GM18907 (cell line): ENCODE measurements around the gene MAP6.
A peak's percentile ranks its signal among the peaks of the same experiment; 100 is the strongest.

Experiments
- ATAC-seq: cut with Tn5 transposase; IDR thresholded peaks from one replicate; pipeline ENCODE4 v1.9.1; 2021; ENCODE audit warnings: mild to moderate bottlenecking, moderate library complexity; ENCODE audit not compliant: unreplicated experiment

MAP6 gene

DNA sequence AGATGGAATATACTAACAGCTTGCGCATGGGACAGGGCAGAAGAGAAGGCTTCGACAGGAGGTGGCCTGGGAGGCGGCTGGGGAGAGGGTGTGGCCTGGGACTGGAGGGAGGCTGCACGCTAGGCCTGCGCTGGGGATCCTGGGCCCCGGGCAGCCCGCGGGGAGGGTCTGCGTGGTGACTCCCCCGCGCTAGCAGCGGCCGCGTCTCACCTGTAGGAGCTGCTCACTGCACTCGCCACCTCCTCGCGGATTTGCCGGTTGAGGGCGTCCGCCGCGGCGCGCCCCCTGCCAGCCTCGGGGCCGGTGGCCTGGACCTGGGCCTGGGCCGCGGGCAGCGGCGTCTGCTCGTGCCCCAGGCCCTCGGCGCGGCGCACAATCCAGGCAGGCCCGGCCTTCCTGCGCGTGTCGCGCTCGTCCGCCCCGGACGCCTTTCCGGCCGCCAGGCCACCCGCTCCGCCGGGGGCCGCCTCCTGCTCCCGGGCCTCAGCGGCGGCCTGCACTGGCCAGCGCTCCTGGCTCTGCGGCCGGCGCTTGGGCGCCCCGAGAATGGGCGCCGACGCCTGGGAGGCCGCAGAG, 1.5 kb downstream of the MAP6 start:
- ATAC-seq = no peak

DNA sequence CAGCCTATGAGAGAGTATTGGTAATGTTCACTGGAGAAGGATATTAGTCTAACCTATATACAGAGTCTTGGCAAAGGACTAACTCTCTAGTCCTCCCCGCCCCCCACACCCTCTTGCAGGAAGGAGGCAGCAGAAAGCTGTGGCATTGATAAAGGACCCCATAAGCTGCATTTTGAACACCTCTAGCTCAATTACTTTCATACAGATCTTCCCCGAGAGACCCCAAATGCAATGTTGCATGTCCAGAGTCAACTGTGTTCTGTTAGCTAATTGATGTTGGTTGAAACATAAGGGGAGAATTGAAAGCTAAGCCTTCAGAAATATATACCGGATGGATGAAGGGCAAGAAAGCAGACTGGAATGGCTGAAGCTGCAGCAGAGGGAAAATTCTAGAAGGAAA, 2.8 kb downstream of the MAP6 start:
- no peak for ATAC-seq

DNA sequence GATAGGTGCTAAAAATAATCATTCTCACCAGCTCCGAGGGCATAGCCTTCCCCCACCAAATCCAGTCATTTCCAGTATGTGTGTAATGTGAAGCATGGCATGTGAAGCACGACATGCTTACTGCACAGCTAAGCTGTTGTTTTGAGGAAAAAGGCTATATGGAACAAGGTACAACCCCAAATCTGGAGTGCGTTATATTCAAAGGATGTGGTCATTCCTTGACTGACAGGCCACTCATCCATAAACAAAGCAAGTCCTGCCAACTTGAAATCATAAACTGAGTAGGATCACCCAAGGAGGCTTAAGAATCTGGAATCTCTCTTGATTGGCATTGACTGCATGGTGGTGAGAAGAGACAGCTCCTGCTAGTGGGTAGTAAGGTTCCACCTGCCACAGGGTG, 3.7 kb downstream of the MAP6 start:
- no peak for ATAC-seq

DNA sequence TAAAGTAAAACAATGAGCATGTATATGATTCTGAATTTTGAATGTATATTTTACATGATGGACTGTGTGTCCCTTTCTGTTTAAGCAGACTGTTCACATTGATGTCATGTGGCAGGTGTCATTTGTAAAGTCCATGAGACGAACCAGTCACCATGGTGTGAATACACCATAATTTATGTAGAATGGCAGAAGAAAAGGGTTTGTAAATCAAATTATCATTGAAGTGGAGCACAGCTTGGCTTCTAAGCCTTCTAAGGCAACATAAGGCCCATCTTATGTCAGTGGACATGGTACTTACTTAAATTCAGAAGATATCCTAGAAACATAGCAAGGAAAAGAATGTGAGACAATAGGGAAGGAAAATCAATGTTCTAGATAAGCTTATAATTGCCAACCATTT, 4.4 kb downstream of the MAP6 start:
- no peak for ATAC-seq

DNA sequence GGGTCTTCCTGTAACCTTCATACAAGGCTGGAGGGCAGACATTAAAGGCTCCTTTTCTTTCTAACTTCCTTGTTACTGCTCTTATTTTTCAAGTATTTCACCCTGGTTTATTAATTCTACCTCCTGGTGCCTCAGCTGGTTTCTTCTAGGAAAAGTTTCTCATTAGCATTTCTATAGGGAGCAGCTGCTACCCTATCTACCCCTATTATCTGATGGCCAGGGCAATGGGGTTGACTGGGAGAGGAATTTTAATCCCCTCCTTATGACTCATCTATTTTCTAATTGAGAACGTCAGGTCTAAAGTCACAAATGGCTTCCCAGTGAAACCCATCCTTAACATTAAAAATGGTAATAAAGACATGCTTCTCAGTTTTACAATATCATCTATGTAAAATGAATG, 5.0 kb downstream of the MAP6 start:
- ATAC-seq = no peak

DNA sequence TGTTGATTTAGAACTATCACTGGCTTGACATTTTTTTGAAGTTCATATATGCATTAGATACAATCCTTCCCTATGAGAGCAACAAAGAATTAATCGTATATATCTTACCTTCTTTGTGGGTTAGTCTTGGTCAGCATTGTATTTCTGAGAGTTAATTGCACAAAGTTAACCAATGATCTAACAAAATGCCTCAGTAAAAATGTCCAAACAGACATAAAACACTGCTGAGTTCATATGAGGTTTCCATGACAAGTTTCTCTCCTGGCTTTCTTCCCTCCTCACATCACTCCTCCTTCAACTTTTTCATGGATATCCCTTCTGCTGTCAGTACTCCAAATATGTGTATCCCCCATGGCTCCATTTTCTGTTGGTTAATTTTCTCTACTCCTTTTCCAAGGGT, 9.0 kb downstream of the MAP6 start:
- no peak for ATAC-seq

DNA sequence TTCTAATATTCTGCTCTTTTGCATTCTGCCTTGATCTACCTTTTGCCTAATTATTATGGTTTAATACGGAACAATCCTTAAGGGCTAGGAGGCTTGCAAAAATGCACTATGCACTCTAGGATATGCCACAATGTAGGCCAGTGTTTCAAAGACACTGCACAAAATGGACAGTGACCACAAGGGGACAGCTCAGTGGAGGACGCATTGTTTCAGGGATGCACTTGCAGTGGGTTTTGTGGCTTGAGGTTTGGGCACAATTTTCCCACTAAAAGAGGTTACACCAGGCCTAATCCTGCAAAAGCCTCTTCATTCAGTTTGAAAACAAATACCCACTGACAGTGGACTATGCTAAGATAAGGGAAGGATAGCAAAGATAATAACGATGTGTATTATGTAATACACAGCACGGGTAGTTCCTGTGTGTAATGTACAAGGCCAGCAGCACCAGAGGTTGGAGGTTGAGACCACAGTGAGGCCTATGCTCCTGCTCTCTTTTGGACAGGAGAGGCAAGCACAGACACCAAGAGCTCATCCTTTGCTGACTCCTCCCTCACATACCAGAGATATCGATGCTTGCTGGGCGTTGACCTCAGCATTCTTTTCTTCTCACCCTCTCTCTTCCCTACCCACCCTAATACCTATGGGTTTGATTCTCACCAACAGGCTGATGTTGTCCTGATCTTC, 12.7 kb downstream of the MAP6 start:
- ATAC-seq = no peak

DNA sequence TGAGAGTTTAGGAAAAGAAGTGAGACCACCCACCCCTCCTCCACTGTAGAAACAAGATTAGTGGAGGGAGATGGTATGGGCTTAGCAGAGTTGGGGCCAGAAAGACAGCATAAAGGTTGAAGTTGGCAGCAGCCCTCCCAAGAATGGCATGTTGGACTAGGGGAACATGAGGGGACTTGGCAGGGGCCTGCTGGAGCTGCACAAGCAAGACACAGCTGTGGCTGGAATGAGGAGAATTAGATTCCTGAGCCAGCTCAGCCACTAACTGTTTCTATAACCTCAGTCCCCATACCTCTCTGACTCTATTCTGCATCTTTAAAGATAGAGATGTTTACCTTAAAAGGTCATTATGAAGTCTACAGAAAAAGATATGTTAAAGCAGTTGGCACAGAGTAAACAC, 13.2 kb downstream of the MAP6 start:
- no peak for ATAC-seq

DNA sequence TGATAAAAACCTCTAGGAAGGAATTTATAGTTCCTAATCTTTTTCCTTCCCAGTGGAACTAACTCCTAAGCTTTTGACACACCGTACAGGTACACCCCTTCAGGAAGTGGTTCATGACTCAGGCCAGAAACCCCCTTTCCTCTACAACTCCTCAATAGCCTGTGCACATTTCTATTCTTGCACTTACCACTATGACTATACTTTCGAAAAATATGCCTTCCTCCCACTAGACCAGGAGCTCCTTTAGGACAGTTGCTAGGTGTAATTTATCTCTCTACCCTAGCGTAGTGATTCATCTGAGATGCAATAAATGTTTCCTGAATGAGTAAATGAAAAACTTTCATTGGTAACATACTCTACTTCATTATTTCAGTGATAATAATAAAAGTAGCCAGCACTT, 14.5 kb downstream of the MAP6 start:
- ATAC-seq = peak; percentile 83

DNA sequence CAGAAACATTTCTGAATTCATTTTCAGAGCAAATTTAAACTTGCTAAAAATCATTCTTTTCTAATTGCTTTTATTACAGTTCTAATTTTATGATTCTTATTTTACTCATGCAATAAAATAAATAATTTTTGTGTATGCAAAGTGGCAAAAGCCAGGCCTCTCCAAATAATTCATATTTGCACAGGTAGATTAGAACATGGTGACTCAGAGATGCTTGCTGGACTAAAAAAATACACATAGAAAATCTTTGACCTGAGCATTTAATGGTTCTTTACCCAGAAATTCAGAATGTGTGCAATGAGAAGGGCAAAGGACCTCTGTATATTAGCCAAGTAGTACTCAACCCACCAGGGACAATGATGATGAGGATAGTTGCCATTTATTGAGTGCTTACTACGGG, 15.3 kb downstream of the MAP6 start:
- ATAC-seq = no peak

DNA sequence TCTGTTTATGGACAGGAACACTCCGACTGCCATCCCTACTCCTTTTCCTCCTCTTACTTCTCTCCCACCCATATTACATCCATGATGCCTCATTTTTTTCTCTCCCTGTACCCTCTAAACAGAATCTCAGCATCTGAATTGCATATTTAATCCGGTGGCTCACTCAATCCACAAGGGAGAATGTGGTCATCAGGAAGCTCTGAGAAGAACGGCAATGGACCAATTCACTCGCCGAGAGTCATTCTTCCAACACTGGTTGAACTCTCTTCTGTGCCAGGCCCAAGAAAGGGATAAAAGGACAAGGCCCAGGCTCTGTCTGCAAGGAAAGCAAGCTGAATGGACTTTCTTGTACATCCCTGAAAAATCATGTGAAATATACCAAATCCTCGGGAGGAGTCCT, 15.9 kb downstream of the MAP6 start:
- no peak for ATAC-seq

DNA sequence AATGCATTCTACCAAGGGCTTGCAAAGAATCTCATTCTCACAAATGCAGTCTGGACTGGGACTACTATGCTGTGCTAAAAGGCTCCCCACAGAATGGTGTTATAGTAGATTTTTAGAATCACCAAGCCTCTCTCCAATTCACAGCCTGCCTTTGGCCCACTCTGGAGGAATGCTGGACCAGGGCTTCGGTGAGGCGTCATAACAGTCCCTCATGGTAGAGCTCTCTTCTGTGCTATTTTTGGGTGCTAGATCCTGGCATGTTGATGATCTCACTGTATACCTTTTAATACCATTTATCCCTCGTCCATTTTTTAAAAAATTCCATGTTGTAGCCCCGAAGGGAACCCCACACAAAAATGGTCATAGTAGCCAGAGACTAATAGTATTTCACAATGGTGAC, 17.6 kb downstream of the MAP6 start:
- no peak for ATAC-seq

DNA sequence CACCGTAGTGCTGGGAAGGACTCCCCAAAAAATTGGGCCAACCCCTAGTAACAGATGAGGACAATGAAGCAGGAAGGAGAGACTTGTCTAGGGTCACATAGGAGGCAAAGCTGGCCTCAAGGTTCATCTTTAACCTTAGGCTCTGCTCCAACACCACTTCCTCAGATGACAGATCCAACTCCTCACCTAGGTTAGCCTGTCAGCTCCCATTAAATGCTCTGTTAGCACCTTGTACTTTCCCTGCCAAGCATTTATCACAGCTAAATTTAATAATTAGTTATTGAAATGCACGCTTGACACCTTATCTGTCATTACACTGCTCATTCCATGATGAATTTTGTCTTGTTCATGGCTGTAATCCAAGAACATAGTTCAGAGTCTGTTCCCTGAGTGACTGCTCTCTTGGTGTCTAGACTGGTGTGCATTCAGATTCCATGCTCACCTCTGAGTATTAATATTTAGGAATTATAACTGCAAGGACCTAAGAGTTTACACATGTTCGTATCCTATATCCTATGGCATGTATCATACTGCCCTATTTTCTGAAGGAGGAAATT, 18.6 kb downstream of the MAP6 start:
- no peak for ATAC-seq

DNA sequence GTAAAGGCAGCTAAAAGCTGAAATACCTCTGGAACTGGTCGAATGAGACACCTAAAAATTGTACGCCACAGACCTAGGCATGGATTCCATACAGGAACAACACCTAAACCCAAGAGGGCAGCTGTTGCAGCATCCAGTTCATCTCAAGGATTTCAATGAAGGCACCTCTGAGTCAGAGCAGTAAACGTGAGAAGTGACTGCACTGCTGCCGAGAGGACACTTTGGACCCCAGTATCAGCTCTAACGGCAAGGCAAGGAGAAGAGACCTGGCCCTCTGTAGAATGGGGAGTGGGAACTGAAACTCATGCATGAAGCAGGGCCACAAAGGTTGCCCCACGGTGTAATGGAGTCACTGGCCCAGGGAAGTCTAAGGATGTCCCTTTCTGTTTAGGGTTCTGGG, 23.9 kb downstream of the MAP6 start:
- no peak for ATAC-seq

DNA sequence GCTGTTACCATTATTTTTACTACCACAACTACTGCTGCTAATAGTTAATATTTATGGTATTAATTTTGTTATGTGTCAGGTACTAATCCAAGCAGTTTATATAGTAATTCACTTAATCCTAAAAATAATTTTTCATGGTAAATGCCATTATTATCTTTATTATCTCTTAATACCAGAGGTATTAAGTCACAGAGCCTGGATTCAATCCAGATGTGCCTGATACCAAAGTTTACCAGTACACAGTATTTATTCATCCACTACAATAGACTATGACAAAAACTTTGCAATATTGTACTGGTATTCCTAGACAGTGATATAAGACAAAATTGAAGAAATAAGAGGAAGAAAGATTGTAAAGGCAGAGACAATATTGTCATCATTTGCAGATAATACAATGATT, 24.5 kb downstream of the MAP6 start:
- no peak for ATAC-seq

DNA sequence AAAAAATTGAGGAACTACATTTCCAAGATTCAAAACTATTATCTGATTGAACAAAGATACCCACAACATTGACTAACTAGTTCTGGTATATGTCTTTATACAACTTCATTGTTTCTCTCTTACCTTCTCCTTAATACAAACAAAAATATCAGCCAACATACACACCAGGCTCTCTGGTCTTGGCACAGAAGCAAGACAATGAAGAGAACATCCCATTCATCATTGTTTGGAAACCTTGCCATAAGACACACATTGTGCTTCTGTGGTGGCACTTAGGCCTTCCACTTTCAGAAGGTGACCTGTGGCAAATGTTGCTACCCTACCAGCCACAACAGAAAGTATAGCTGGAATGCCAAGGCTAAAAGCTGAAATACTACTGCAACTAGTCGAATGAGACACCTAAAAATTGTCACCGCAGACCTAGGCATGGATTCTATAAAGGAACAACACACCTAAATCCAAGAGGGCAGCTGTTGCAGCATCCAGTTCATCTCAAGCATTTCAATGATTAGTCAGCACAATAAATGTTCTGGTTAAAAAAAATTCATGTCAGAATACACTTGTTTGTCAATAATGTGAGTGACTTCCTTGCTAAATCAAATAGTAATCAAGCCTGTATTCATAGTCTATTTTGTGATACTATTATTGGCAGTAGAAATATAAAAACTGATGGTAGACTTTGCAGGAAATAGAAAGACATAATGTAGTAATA, 26.3 kb downstream of the MAP6 start:
- ATAC-seq = no peak

DNA sequence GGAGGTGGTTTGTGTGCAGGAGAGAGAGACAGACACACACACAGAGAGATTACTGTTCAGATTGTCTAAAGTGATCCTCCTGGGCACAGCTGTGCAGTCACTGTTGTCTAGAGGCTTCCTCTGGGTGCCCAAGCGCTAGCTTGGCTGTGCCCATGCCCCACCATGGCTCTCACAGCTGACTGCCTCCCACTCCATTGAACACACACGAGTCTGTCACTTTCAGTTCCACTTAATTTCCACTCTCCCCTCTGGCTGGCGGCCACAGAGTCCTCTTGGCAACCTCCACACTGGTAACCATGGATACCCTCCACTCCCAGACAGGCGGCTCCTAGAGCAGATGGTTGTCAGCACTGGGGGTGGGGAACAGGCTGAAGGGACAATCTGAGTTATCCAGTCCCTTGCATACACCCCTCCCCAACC, 29.1 kb downstream of the MAP6 start:
- ATAC-seq = no peak

DNA sequence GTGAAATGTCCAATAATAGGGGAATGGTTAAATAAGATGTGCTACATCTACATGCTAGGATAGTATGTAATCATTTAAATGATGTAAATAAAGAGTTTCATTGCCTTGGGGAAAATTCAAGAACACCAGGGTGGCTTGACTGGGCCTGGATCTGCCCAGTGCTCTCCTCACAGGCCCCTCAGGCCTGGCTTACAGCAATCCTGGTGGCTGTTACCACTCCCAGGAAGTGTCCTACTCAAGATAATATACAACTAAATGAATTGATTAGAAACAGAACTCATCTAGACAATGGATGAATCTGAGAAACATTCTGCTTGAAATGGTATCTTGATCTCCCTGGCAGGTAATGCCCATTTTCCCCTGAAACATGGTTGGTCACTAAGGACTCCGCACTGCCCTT, 30.8 kb downstream of the MAP6 start:
- no peak for ATAC-seq

DNA sequence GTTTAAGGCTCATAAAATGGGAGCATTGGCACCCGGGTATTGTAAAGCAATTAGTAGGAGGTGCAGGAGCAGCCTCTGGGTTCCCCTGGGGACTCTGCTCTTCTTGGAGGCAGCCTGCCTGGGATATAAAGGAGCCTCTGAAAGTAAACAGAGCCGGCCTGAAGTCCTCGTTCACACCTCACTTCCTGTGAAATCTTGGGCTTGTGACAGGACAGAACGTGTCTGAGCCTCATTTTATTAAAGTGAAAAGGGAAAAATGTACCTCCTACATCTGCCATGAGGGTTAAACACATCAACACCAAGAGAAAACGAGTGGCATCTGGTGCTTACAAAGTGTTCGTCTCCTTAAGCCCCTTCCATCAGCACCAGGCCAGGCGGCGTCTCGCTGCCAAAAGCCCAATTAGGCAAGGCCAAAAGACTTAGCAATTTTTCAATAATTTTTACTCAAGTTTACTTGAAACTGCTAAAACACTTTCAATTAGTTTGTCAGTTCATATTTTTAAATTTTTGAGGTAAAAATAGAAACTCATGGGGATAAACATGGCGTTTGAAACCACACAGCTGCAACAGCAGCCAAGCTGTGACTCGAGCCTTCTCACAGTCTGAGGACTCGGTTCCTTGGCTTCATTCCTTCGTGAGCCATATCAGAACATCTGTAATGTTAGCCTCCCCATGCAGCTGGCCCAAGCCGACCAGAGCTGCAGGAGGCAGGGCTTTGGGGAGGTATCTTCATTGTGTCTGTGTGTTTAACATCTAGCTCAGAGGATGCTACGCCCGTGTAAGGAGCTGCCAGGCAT, 33.6 kb downstream of the MAP6 start:
- ATAC-seq = no peak

DNA sequence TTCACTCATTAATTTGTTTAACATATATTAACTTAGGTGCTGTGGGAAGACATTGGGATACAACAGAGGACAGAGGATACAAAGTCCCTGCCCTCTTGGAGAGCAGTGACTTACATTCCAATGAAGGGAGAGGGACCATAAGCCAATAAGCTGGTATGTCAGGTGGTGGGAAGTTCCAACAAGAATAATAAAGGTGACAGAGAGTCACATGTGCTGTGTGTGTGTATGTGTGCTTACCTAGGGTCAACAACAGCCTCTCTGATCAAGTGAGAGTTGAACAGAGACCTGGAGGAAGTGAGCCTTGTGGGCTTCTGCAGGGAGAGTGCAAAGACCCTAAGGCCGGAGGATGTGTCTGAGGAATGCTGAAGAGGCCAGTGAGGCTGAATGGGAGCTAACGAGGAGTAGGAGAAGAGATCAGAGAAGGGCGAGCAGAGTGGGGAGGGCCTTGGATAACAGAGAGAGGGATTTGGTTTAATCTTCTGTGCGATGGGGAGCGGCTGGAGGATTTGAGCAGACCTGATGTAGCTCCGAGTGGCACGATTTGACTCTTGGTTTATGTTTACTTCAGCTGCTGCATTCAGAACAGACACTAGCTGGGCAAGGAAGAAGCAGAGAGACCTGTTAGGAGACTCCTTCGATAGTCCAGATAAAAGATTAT, 35.3 kb downstream of the MAP6 start:
- ATAC-seq = no peak

DNA sequence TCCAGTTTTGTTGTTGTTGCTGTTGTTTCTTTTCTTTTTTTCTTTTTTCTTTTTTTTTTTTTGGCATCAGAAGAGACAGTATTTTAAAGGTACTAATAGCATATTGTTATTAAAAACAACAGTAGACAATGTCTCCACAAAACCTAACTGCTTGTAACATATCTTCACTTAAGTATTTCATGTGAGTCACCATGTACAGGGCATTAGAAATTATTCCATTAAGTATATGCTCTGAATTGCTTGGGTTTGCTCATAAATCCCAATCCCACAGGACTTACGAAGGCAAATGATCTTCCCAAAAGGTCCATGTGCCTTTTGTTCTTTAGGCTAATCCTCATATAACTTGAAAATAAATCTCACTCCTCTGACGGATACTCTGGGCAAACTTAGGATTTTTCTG, 35.9 kb downstream of the MAP6 start:
- no peak for ATAC-seq
